ENCODE measurements around the gene OPN5.

OPN5 gene

DNA sequence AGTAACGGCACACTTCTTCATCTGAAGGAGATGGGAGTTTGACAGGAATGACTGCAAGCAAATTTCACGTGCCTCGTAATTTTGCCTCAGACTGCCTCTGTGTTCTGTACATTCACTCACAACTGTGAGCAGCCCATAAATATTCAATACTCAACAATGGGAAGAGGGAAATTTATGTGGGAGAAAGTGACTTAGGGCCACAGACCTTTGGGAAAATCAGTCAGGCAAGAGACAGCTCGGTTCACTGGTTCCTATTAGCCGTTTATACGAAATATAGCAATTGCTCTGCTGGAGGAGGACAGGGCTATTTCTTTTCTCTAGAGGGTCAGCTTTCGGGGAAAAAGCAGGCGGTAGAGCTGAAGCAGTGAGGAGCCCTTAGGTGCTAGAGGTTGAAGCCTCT, 28.0 kb downstream of the OPN5 start:
- no peaks in the 10 kb centered on the region for H3K9me3 ChIP-seq
- TF ChIP-seq, protein P1, sequence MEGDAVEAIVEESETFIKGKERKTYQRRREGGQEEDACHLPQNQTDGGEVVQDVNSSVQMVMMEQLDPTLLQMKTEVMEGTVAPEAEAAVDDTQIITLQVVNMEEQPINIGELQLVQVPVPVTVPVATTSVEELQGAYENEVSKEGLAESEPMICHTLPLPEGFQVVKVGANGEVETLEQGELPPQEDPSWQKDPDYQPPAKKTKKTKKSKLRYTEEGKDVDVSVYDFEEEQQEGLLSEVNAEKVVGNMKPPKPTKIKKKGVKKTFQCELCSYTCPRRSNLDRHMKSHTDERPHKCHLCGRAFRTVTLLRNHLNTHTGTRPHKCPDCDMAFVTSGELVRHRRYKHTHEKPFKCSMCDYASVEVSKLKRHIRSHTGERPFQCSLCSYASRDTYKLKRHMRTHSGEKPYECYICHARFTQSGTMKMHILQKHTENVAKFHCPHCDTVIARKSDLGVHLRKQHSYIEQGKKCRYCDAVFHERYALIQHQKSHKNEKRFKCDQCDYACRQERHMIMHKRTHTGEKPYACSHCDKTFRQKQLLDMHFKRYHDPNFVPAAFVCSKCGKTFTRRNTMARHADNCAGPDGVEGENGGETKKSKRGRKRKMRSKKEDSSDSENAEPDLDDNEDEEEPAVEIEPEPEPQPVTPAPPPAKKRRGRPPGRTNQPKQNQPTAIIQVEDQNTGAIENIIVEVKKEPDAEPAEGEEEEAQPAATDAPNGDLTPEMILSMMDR (IDR thresholded peaks at IDR 0.05): no peak
- H3K4me3 ChIP-seq (ENCODE audit: low read depth in 1 of 2, low read length in 1 of 2): no peak overlapping the region
- no peaks in the 10 kb centered on the region for H3K4me1 ChIP-seq (ENCODE audit: control insufficient read depth in 1 of 2, insufficient read depth in 1 of 2, low read depth in 1 of 2, low read length in 1 of 2)
- H3K27me3 ChIP-seq: no peaks in the 10 kb centered on the region
- no peak overlapping the region for H3K27ac ChIP-seq
- H3K36me3 ChIP-seq: no peaks in the 10 kb centered on the region

DNA sequence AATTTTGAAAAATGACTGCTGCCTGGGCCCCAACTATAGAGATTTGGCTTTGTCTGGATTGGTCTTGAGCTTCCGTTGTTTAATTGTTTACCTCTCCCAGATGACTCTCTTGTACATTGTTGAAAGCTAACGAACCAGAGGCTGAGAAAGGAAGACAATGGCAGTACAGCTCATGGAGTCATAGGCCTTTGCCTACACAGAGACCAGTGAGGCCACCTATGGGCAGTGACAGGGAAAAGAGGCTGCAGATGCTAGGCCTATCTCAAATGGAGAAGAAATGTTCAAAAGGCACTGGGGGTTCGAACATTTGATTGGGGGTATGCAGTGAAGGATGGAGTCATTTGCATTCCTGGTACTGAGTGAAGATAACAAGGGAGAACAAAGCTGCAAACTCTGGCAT, 29.1 kb downstream of the OPN5 start:
- no peak overlapping the region for H3K4me3 ChIP-seq (ENCODE audit: low read depth in 1 of 2, low read length in 1 of 2)
- no peaks in the 10 kb centered on the region for H3K9me3 ChIP-seq
- H3K27ac ChIP-seq: no peak overlapping the region
- TF ChIP-seq, protein P1 (IDR thresholded peaks at IDR 0.05): no peak
- no peaks in the 10 kb centered on the region for H3K4me1 ChIP-seq (ENCODE audit: control insufficient read depth in 1 of 2, insufficient read depth in 1 of 2, low read depth in 1 of 2, low read length in 1 of 2)
- no peaks in the 10 kb centered on the region for H3K27me3 ChIP-seq
- no peaks in the 10 kb centered on the region for H3K36me3 ChIP-seq

DNA sequence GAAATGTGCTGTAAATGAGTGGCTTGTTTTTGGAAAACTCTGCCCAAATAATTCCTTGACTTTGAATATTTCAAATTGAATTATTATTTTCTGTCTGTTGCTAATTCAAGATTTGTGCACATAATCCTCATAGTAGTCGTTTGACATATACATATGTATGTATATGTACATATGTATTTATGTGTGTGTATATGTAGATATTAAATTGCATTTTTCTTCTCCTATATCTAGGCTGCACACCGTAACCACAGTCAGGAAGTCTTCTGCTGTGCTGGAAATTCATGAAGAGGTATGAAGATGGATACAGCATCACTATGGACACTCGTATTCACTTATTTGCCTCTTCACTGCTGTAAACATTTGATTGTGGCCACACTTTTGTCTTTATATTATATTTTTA, 29.6 kb downstream of the OPN5 start:
- no peak overlapping the region for H3K4me3 ChIP-seq (ENCODE audit: low read depth in 1 of 2, low read length in 1 of 2)
- H3K27ac ChIP-seq: no peak overlapping the region
- no peaks in the 10 kb centered on the region for H3K4me1 ChIP-seq (ENCODE audit: control insufficient read depth in 1 of 2, insufficient read depth in 1 of 2, low read depth in 1 of 2, low read length in 1 of 2)
- H3K9me3 ChIP-seq: no peaks in the 10 kb centered on the region
- no peaks in the 10 kb centered on the region for H3K27me3 ChIP-seq
- TF ChIP-seq, protein P1 (IDR thresholded peaks at IDR 0.05): no peak
- no peaks in the 10 kb centered on the region for H3K36me3 ChIP-seq

DNA sequence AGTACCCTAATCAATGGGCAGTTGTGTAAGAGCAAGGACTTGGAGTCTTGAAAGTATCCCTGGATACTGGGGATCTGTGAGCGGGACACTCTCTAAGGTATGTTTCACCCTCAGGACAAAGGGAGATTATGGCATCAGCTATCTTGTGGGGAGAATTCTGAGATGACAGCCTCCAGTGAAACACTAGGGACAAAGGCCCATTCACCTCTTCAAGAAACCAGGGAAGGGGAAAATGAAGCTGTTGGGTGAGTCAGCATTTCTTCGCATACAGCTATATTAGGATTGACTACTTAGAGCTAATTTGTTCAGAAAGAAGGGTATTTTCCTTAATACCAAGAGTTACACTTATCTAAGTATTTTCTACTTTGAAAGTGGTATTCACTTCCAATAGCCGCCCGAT, 35.9 kb downstream of the OPN5 start:
- Histone ChIP-seq H3K9me3 (no peaks in the 10 kb centered on the region), H3K27ac (no peak overlapping the region), H3K36me3 (no peaks in the 10 kb centered on the region), H3K4me1 (ENCODE audit: control insufficient read depth in 1 of 2, insufficient read depth in 1 of 2, low read depth in 1 of 2, low read length in 1 of 2) (no peaks in the 10 kb centered on the region), H3K27me3 (no peaks in the 10 kb centered on the region), H3K4me3 (ENCODE audit: low read depth in 1 of 2, low read length in 1 of 2) (no peak overlapping the region)
- TF ChIP-seq, protein P1 (IDR thresholded peaks at IDR 0.05): no peak

DNA sequence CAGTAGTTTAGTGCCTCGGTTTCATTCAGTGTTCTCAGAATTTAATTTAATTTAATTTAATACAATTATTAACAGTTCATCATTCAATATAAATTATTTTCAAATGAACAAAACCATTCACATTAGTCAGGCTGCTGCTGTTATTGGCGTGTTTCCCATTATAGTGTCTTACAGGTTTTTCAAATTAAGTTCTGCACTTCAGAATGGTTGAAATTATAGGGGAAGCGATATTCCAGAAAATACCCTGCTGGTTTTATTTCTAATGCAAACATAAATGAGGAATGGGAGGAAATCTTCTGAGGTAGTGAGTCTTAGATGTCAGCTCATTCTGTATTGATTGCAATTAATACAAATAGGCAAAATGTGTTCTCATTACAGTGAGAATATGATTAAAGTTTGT, 37.6 kb downstream of the OPN5 start:
- TF ChIP-seq, protein P1 (IDR thresholded peaks at IDR 0.05): no peak
- Histone ChIP-seq H3K36me3 (no peaks in the 10 kb centered on the region), H3K9me3 (no peaks in the 10 kb centered on the region), H3K27ac (no peak overlapping the region), H3K4me1 (ENCODE audit: control insufficient read depth in 1 of 2, insufficient read depth in 1 of 2, low read depth in 1 of 2, low read length in 1 of 2) (no peaks in the 10 kb centered on the region), H3K4me3 (ENCODE audit: low read depth in 1 of 2, low read length in 1 of 2) (no peak overlapping the region), H3K27me3 (no peaks in the 10 kb centered on the region)

All from neutrophil (primary cell).